Immature natural killer cell (primary cell): ENCODE results near the gene HSD17B12. TPM values are rescaled to one million over a fixed set of nuclear protein-coding genes. Genes with fewer than 3 reads are reported as not detected.

ENCODE experiments used
- DNase-seq, 3 donors: peaks; one replicate each; pipeline ENCODE4 v3.0.0; 2022; ENCODE audit warnings: mixed read lengths in 1 of 3
- H3K27ac Mint-ChIP-seq, 6 donors: one replicate each; pipeline ENCODE4 v1.8.0; 2020; ENCODE audit warnings: mixed read lengths in 6 of 6, mild to moderate bottlenecking in 5 of 6, inconsistent platforms in 4 of 6, moderate library complexity in 3 of 6
- H3K27me3 Mint-ChIP-seq, 3 donors: one replicate each; pipeline ENCODE4 v1.8.0; 2020 to 2021; ENCODE audit warnings: low read depth in 3 of 3, mild to moderate bottlenecking in 3 of 3, mixed read lengths in 3 of 3, moderate library complexity in 3 of 3, inconsistent platforms in 1 of 3
- H3K36me3 Mint-ChIP-seq, 3 donors: one replicate each; pipeline ENCODE4 v1.8.0; 2020; ENCODE audit warnings: mixed read lengths in 3 of 3, inconsistent platforms in 2 of 3, mild to moderate bottlenecking in 2 of 3
- H3K4me1 Mint-ChIP-seq, 2 donors: one replicate each; pipeline ENCODE4 v1.8.0; 2020; ENCODE audit warnings: inconsistent platforms in 2 of 2, mild to moderate bottlenecking in 2 of 2, mixed read lengths in 2 of 2, moderate library complexity in 1 of 2
- H3K4me3 Mint-ChIP-seq, 5 donors: one replicate each; pipeline ENCODE4 v1.8.0; 2020; ENCODE audit warnings: mild to moderate bottlenecking in 5 of 5, mixed read lengths in 5 of 5, inconsistent platforms in 3 of 5, moderate library complexity in 3 of 5
- H3K9me3 Mint-ChIP-seq, 6 donors: one replicate each; pipeline ENCODE4 v1.8.0; 2020; ENCODE audit warnings: mild to moderate bottlenecking in 6 of 6, mixed read lengths in 6 of 6, inconsistent platforms in 4 of 6, moderate library complexity in 3 of 6
- polyA plus RNA-seq, 3 donors: library from polyadenylated mRNA; unstranded; fragments of 300-500 nt; fragmentation: Illumina TruSeq; gene quantifications; one replicate each; pipeline ENCODE4 v1.2.3, GENCODE V29; 2021

HSD17B12 gene
- polyA plus RNA-seq, 3 donors from 2014 or later, result 22.0 to 32.4 (median 30.2) TPM

GRCh38 chr11:43693731-43694130, 13.2 kb downstream of the HSD17B12 start:
- peaks cover 0 to 3% (median 1%) of the 10 kb centered on the region in 3 donors for H3K27me3 Mint-ChIP-seq
- H3K4me1 Mint-ChIP-seq, result peaks cover 22 to 36% of the 10 kb centered on the region in 2 donors
- H3K4me3 Mint-ChIP-seq, result no peak overlapping the region
- H3K27ac Mint-ChIP-seq, result no peak overlapping the region
- no peaks in the 10 kb centered on the region for H3K9me3 Mint-ChIP-seq
- peaks cover 3 to 9% (median 4%) of the 10 kb centered on the region in 3 donors for H3K36me3 Mint-ChIP-seq
- DNase-seq, result no peak

- Mint-ChIP-seq H3K36me3 (peaks cover 3 to 9% (median 4%) of the 10 kb centered on the region in 3 donors), H3K27me3 (peaks cover 0 to 3% (median 1%) of the 10 kb centered on the region in 3 donors), H3K27ac (no peak overlapping the region), H3K4me3 (no peak overlapping the region), H3K9me3 (no peaks in the 10 kb centered on the region), H3K4me1 (peaks cover 19 to 30% of the 10 kb centered on the region in 2 donors)
- DNase-seq, result no peak
Measured at GRCh38 chr11:43694477-43694876, 13.9 kb downstream of the HSD17B12 start.

- peak overlapping the region in 1 of 6 donors; percentile 71 for H3K27ac Mint-ChIP-seq
- H3K36me3 Mint-ChIP-seq, result peaks cover 0 to 18% (median 3%) of the 10 kb centered on the region in 3 donors
- H3K27me3 Mint-ChIP-seq, result peaks cover 0 to 3% (median 0%) of the 10 kb centered on the region in 3 donors
- no peak overlapping the region for H3K4me3 Mint-ChIP-seq
- H3K4me1 Mint-ChIP-seq, result peaks cover 5 to 7% of the 10 kb centered on the region in 2 donors
- peaks cover 0 to 2% (median 0%) of the 10 kb centered on the region in 6 donors for H3K9me3 Mint-ChIP-seq
- DNase-seq, result no peak
Measured at GRCh38 chr11:43697679-43698078, 17.1 kb downstream of the HSD17B12 start.

- no peak overlapping the region for H3K4me3 Mint-ChIP-seq
- no peak overlapping the region for H3K27ac Mint-ChIP-seq
- peaks cover 0 to 3% (median 0%) of the 10 kb centered on the region in 3 donors for H3K27me3 Mint-ChIP-seq
- no peak for DNase-seq
- peaks cover 5 to 12% of the 10 kb centered on the region in 2 donors for H3K4me1 Mint-ChIP-seq
- H3K9me3 Mint-ChIP-seq, result peaks cover 0 to 4% (median 0%) of the 10 kb centered on the region in 6 donors
- peaks cover 0 to 31% (median 6%) of the 10 kb centered on the region in 3 donors for H3K36me3 Mint-ChIP-seq
Measured at GRCh38 chr11:43699870-43700269, 19.3 kb downstream of the HSD17B12 start.

GRCh38 chr11:43706631-43707030, 26.1 kb downstream of the HSD17B12 start:
- Mint-ChIP-seq H3K9me3 (peaks cover 0 to 4% (median 0%) of the 10 kb centered on the region in 6 donors), H3K27ac (no peak overlapping the region), H3K36me3 (peaks cover 0 to 22% (median 6%) of the 10 kb centered on the region in 3 donors), H3K4me3 (no peak overlapping the region), H3K27me3 (no peaks in the 10 kb centered on the region), H3K4me1 (peaks cover 0 to 10% of the 10 kb centered on the region in 2 donors)
- DNase-seq, result no peak

- no peak overlapping the region for H3K27ac Mint-ChIP-seq
- peaks cover 0 to 8% of the 10 kb centered on the region in 2 donors for H3K4me1 Mint-ChIP-seq
- no peaks in the 10 kb centered on the region for H3K27me3 Mint-ChIP-seq
- no peak overlapping the region for H3K4me3 Mint-ChIP-seq
- peaks cover 0 to 7% (median 6%) of the 10 kb centered on the region in 3 donors for H3K36me3 Mint-ChIP-seq
- no peak for DNase-seq
- no peaks in the 10 kb centered on the region for H3K9me3 Mint-ChIP-seq
Measured at GRCh38 chr11:43708776-43709175, 28.2 kb downstream of the HSD17B12 start.

GRCh38 chr11:43709689-43710088, 29.2 kb downstream of the HSD17B12 start:
- no peak for DNase-seq
- Mint-ChIP-seq H3K4me1 (peaks cover 0 to 5% of the 10 kb centered on the region in 2 donors), H3K4me3 (no peak overlapping the region), H3K36me3 (peaks cover 0 to 7% (median 0%) of the 10 kb centered on the region in 3 donors), H3K9me3 (no peaks in the 10 kb centered on the region), H3K27me3 (no peaks in the 10 kb centered on the region), H3K27ac (no peak overlapping the region)

GRCh38 chr11:43712676-43713075, 32.1 kb downstream of the HSD17B12 start:
- Mint-ChIP-seq H3K27ac (no peak overlapping the region), H3K36me3 (peaks cover 0 to 7% (median 0%) of the 10 kb centered on the region in 3 donors), H3K9me3 (no peaks in the 10 kb centered on the region), H3K4me3 (no peak overlapping the region), H3K4me1 (peaks cover 0 to 5% of the 10 kb centered on the region in 2 donors), H3K27me3 (no peaks in the 10 kb centered on the region)
- no peak for DNase-seq

- no peak for DNase-seq
- no peak overlapping the region for H3K27ac Mint-ChIP-seq
- no peaks in the 10 kb centered on the region for H3K9me3 Mint-ChIP-seq
- no peaks in the 10 kb centered on the region for H3K4me1 Mint-ChIP-seq
- no peak overlapping the region for H3K4me3 Mint-ChIP-seq
- peaks cover 3 to 28% (median 8%) of the 10 kb centered on the region in 3 donors for H3K36me3 Mint-ChIP-seq
- H3K27me3 Mint-ChIP-seq, result no peaks in the 10 kb centered on the region
Measured at GRCh38 chr11:43718373-43718772, 37.8 kb downstream of the HSD17B12 start.

- peaks cover 3 to 22% (median 3%) of the 10 kb centered on the region in 3 donors for H3K36me3 Mint-ChIP-seq
- no peak for DNase-seq
- no peak overlapping the region for H3K27ac Mint-ChIP-seq
- H3K4me3 Mint-ChIP-seq, result no peak overlapping the region
- H3K9me3 Mint-ChIP-seq, result no peaks in the 10 kb centered on the region
- no peaks in the 10 kb centered on the region for H3K4me1 Mint-ChIP-seq
- no peaks in the 10 kb centered on the region for H3K27me3 Mint-ChIP-seq
Measured at GRCh38 chr11:43723617-43724016, 43.1 kb downstream of the HSD17B12 start.

GRCh38 chr11:43732225-43732624, 51.7 kb downstream of the HSD17B12 start:
- Mint-ChIP-seq H3K36me3 (peaks cover 14 to 21% (median 14%) of the 10 kb centered on the region in 3 donors), H3K9me3 (peaks cover 0 to 2% (median 0%) of the 10 kb centered on the region in 6 donors), H3K4me3 (no peak overlapping the region), H3K4me1 (peaks cover 13 to 29% of the 10 kb centered on the region in 2 donors), H3K27ac (peak overlapping the region in 1 of 6 donors; percentile 57), H3K27me3 (no peaks in the 10 kb centered on the region)
- DNase-seq, result no peak

- H3K27ac Mint-ChIP-seq, result no peak overlapping the region
Measured at GRCh38 chr11:43734256-43734655, 53.7 kb downstream of the HSD17B12 start.

GRCh38 chr11:43735115-43735514, 54.6 kb downstream of the HSD17B12 start:
- Mint-ChIP-seq H3K4me3 (no peak overlapping the region), H3K36me3 (peaks cover 14 to 21% (median 14%) of the 10 kb centered on the region in 3 donors), H3K27ac (no peak overlapping the region), H3K27me3 (no peaks in the 10 kb centered on the region), H3K9me3 (peaks cover 0 to 2% (median 0%) of the 10 kb centered on the region in 6 donors), H3K4me1 (peaks cover 18 to 37% of the 10 kb centered on the region in 2 donors)
- DNase-seq, result no peak

More at GRCh38 chr11:43734256-43734655, 53.7 kb downstream of the HSD17B12 start:
- H3K4me3 Mint-ChIP-seq, result no peak overlapping the region
- DNase-seq, result no peak
- peaks cover 18 to 32% of the 10 kb centered on the region in 2 donors for H3K4me1 Mint-ChIP-seq
- peaks cover 14 to 21% (median 14%) of the 10 kb centered on the region in 3 donors for H3K36me3 Mint-ChIP-seq
- H3K9me3 Mint-ChIP-seq, result peaks cover 0 to 2% (median 0%) of the 10 kb centered on the region in 6 donors
- H3K27me3 Mint-ChIP-seq, result no peaks in the 10 kb centered on the region

GRCh38 chr11:43735961-43736360, 55.4 kb downstream of the HSD17B12 start:
- no peak for DNase-seq
- peaks cover 22 to 44% of the 10 kb centered on the region in 2 donors for H3K4me1 Mint-ChIP-seq
- H3K27ac Mint-ChIP-seq, result peak overlapping the region in 1 of 6 donors; percentile 31
- H3K9me3 Mint-ChIP-seq, result peaks cover 0 to 2% (median 0%) of the 10 kb centered on the region in 6 donors
- no peaks in the 10 kb centered on the region for H3K27me3 Mint-ChIP-seq
- peaks cover 14 to 21% (median 14%) of the 10 kb centered on the region in 3 donors for H3K36me3 Mint-ChIP-seq
- H3K4me3 Mint-ChIP-seq, result no peak overlapping the region
